ENCODE results near the gene NIN.
"Not testable (repeated sequence)": the region's sequence is repeated elsewhere in the genome, so short reads cannot be mapped to it uniquely, and the experiment has no call there.

The NIN gene

GRCh38 chr14:50717811-50718210 lies 113.2 kb downstream of the NIN start:
- DNase-seq (ENCODE audit: low read depth), result no peak

- no peak for DNase-seq (ENCODE audit: low read depth)
Observed at GRCh38 chr14:50714450-50715073, 116.4 kb downstream of the NIN start.

GRCh38 chr14:50711043-50711442 lies 119.9 kb downstream of the NIN start:
- DNase-seq (ENCODE audit: low read depth), result no peak

GRCh38 chr14:50705026-50705593 lies 125.9 kb downstream of the NIN start:
- no peak for DNase-seq (ENCODE audit: low read depth)

- no peak for DNase-seq (ENCODE audit: low read depth)
Observed at GRCh38 chr14:50704454-50705010, 126.4 kb downstream of the NIN start.

- no peak for DNase-seq (ENCODE audit: low read depth)
Observed at GRCh38 chr14:50697659-50698290, 133.2 kb downstream of the NIN start.

- DNase-seq (ENCODE audit: low read depth), result not testable (repeated sequence)
Observed at GRCh38 chr14:50694260-50694659, 136.7 kb downstream of the NIN start.

GRCh38 chr14:50688875-50689274 lies 142.1 kb downstream of the NIN start:
- DNase-seq (ENCODE audit: low read depth), result no peak

GRCh38 chr14:50679674-50680073 lies 151.3 kb downstream of the NIN start:
- DNase-seq (ENCODE audit: low read depth), result no peak

- no peak for DNase-seq (ENCODE audit: low read depth)
Observed at GRCh38 chr14:50678163-50678562, 152.8 kb downstream of the NIN start.

GRCh38 chr14:50677527-50678063 lies 153.4 kb downstream of the NIN start:
- DNase-seq (ENCODE audit: low read depth), result no peak

GRCh38 chr14:50676814-50677516 lies 154.0 kb downstream of the NIN start:
- DNase-seq (ENCODE audit: low read depth), result no peak

GRCh38 chr14:50675597-50675996 lies 155.4 kb downstream of the NIN start:
- DNase-seq (ENCODE audit: low read depth), result no peak

- DNase-seq (ENCODE audit: low read depth), result no peak
Observed at GRCh38 chr14:50670866-50671256, 160.1 kb downstream of the NIN start.

GRCh38 chr14:50670196-50670865 lies 160.6 kb downstream of the NIN start:
- DNase-seq (ENCODE audit: low read depth), result no peak

All from T follicular helper cell (primary cell).